ENCODE measurements around the gene EFHC2.

DNA sequence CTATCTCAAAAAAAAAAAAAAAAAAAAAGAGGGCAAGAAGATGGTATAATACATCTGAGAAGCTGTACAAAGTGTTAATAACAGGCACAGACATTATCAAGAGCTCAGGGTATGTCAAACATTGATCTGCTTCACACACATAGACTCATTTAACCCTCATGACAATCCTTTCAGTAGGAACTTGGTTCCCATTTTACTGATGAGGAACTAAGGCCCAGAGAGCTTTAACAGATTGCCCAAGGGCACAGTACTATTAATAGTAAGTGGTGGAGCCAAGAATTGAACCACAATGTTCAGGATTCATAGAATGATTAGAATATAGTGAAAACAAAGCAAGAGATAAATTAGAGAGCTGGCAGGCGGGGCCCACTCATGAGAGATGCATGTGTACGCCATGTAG is 154.4 kb downstream of the EFHC2 start:
- TF ChIP-seq, protein P1, sequence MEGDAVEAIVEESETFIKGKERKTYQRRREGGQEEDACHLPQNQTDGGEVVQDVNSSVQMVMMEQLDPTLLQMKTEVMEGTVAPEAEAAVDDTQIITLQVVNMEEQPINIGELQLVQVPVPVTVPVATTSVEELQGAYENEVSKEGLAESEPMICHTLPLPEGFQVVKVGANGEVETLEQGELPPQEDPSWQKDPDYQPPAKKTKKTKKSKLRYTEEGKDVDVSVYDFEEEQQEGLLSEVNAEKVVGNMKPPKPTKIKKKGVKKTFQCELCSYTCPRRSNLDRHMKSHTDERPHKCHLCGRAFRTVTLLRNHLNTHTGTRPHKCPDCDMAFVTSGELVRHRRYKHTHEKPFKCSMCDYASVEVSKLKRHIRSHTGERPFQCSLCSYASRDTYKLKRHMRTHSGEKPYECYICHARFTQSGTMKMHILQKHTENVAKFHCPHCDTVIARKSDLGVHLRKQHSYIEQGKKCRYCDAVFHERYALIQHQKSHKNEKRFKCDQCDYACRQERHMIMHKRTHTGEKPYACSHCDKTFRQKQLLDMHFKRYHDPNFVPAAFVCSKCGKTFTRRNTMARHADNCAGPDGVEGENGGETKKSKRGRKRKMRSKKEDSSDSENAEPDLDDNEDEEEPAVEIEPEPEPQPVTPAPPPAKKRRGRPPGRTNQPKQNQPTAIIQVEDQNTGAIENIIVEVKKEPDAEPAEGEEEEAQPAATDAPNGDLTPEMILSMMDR (conservative IDR thresholded peaks at IDR 0.05 in 1 of 2, IDR thresholded peaks at IDR 0.05 in 1 of 2; ENCODE audit: extremely low read depth in 1 of 2, insufficient read depth in 1 of 2, low read depth in 1 of 2, low read length in 2 of 2) = no peak
- TF ChIP-seq EZH2 (IDR thresholded peaks at IDR 0.05; ENCODE audit: borderline replicate concordance, low read length) = no peak
